Stimulated activated naive CD8-positive, alpha-beta T cell treated with anti-CD3 and anti-CD28 coated beads, Interleukin-15, Interleukin-2, amounts not matched to agents 100 ng/mL and 50 ng/mL, for 24 hours (primary cell): Measurements from ENCODE around the gene LRRC2.

ENCODE experiments used
- H3K27ac Mint-ChIP-seq: one replicate; pipeline ENCODE4 v1.8.0; 2021; ENCODE audit warnings: mild to moderate bottlenecking, mixed read lengths
- H3K27me3 Mint-ChIP-seq: one replicate; pipeline ENCODE4 v1.8.0; 2021; ENCODE audit warnings: mixed read lengths
- H3K36me3 Mint-ChIP-seq: one replicate; pipeline ENCODE4 v1.8.0; 2021; ENCODE audit warnings: low read depth, mixed read lengths
- H3K4me1 Mint-ChIP-seq: one replicate; pipeline ENCODE4 v1.8.0; 2021; ENCODE audit warnings: low read depth, mixed read lengths
- H3K4me3 Mint-ChIP-seq: one replicate; pipeline ENCODE4 v1.8.0; 2021; ENCODE audit warnings: mild to moderate bottlenecking, mixed read lengths
- H3K9me3 Mint-ChIP-seq: one replicate; pipeline ENCODE4 v1.8.0; 2021; ENCODE audit warnings: mixed read lengths

Gene LRRC2

GRCh38 chr3:46491089-46492070 is 74.7 kb downstream of the LRRC2 start:
- Mint-ChIP-seq H3K4me3 (no peak overlapping the region), H3K4me1 (peaks cover 10% of the 10 kb centered on the region), H3K36me3 (no peaks in the 10 kb centered on the region), H3K27me3 (peaks cover 5% of the 10 kb centered on the region), H3K9me3 (no peaks in the 10 kb centered on the region), H3K27ac (no peak overlapping the region)

- no peak overlapping the region for H3K4me3 Mint-ChIP-seq
- no peak overlapping the region for H3K27ac Mint-ChIP-seq
- peaks cover 5% of the 10 kb centered on the region for H3K27me3 Mint-ChIP-seq
- peaks cover 10% of the 10 kb centered on the region for H3K4me1 Mint-ChIP-seq
- H3K36me3 Mint-ChIP-seq, result no peaks in the 10 kb centered on the region
- no peaks in the 10 kb centered on the region for H3K9me3 Mint-ChIP-seq
Measured at GRCh38 chr3:46490338-46491084, 75.6 kb downstream of the LRRC2 start.

GRCh38 chr3:46489875-46490274 is 76.2 kb downstream of the LRRC2 start:
- Mint-ChIP-seq H3K4me1 (peaks cover 10% of the 10 kb centered on the region), H3K27ac (no peak overlapping the region), H3K4me3 (no peak overlapping the region), H3K9me3 (no peaks in the 10 kb centered on the region), H3K36me3 (no peaks in the 10 kb centered on the region), H3K27me3 (peaks cover 5% of the 10 kb centered on the region)

GRCh38 chr3:46489381-46489780 is 76.7 kb downstream of the LRRC2 start:
- Mint-ChIP-seq H3K4me1 (peaks cover 10% of the 10 kb centered on the region), H3K36me3 (no peaks in the 10 kb centered on the region), H3K27ac (no peak overlapping the region), H3K27me3 (peaks cover 5% of the 10 kb centered on the region), H3K4me3 (no peak overlapping the region), H3K9me3 (no peaks in the 10 kb centered on the region)

GRCh38 chr3:46488735-46489361 is 77.3 kb downstream of the LRRC2 start:
- H3K4me3 Mint-ChIP-seq, result no peak overlapping the region
- no peaks in the 10 kb centered on the region for H3K36me3 Mint-ChIP-seq
- H3K4me1 Mint-ChIP-seq, result peaks cover 10% of the 10 kb centered on the region
- peaks cover 5% of the 10 kb centered on the region for H3K27me3 Mint-ChIP-seq
- H3K9me3 Mint-ChIP-seq, result no peaks in the 10 kb centered on the region
- H3K27ac Mint-ChIP-seq, result no peak overlapping the region

- no peak overlapping the region for H3K27ac Mint-ChIP-seq
- H3K4me3 Mint-ChIP-seq, result no peak overlapping the region
- H3K4me1 Mint-ChIP-seq, result peaks cover 10% of the 10 kb centered on the region
- H3K36me3 Mint-ChIP-seq, result no peaks in the 10 kb centered on the region
- no peaks in the 10 kb centered on the region for H3K9me3 Mint-ChIP-seq
- peaks cover 5% of the 10 kb centered on the region for H3K27me3 Mint-ChIP-seq
Measured at GRCh38 chr3:46485779-46486175, 80.3 kb downstream of the LRRC2 start.

GRCh38 chr3:46484911-46485778 is 81.0 kb downstream of the LRRC2 start:
- Mint-ChIP-seq H3K9me3 (no peaks in the 10 kb centered on the region), H3K36me3 (no peaks in the 10 kb centered on the region), H3K27ac (no peak overlapping the region), H3K27me3 (peaks cover 5% of the 10 kb centered on the region), H3K4me1 (peaks cover 10% of the 10 kb centered on the region), H3K4me3 (no peak overlapping the region)

- peaks cover 5% of the 10 kb centered on the region for H3K27me3 Mint-ChIP-seq
- H3K4me3 Mint-ChIP-seq, result no peak overlapping the region
- no peaks in the 10 kb centered on the region for H3K36me3 Mint-ChIP-seq
- H3K27ac Mint-ChIP-seq, result no peak overlapping the region
- peaks cover 10% of the 10 kb centered on the region for H3K4me1 Mint-ChIP-seq
- H3K9me3 Mint-ChIP-seq, result no peaks in the 10 kb centered on the region
Measured at GRCh38 chr3:46484388-46484787, 81.7 kb downstream of the LRRC2 start.

GRCh38 chr3:46483825-46484224 is 82.3 kb downstream of the LRRC2 start:
- peaks cover 4% of the 10 kb centered on the region for H3K4me1 Mint-ChIP-seq
- no peak overlapping the region for H3K4me3 Mint-ChIP-seq
- H3K9me3 Mint-ChIP-seq, result no peaks in the 10 kb centered on the region
- peaks cover 9% of the 10 kb centered on the region for H3K27me3 Mint-ChIP-seq
- H3K27ac Mint-ChIP-seq, result no peak overlapping the region
- no peaks in the 10 kb centered on the region for H3K36me3 Mint-ChIP-seq

GRCh38 chr3:46482632-46483350 is 83.3 kb downstream of the LRRC2 start:
- H3K9me3 Mint-ChIP-seq, result no peaks in the 10 kb centered on the region
- H3K27me3 Mint-ChIP-seq, result peaks cover 7% of the 10 kb centered on the region
- H3K4me3 Mint-ChIP-seq, result no peak overlapping the region
- no peaks in the 10 kb centered on the region for H3K36me3 Mint-ChIP-seq
- H3K4me1 Mint-ChIP-seq, result no peaks in the 10 kb centered on the region
- H3K27ac Mint-ChIP-seq, result no peak overlapping the region

- no peaks in the 10 kb centered on the region for H3K4me1 Mint-ChIP-seq
- peaks cover 9% of the 10 kb centered on the region for H3K27me3 Mint-ChIP-seq
- no peaks in the 10 kb centered on the region for H3K9me3 Mint-ChIP-seq
- no peaks in the 10 kb centered on the region for H3K36me3 Mint-ChIP-seq
- H3K4me3 Mint-ChIP-seq, result no peak overlapping the region
- no peak overlapping the region for H3K27ac Mint-ChIP-seq
Measured at GRCh38 chr3:46481636-46482035, 84.5 kb downstream of the LRRC2 start.

GRCh38 chr3:46480491-46481195 is 85.5 kb downstream of the LRRC2 start:
- H3K27me3 Mint-ChIP-seq, result peaks cover 13% of the 10 kb centered on the region
- H3K36me3 Mint-ChIP-seq, result no peaks in the 10 kb centered on the region
- no peaks in the 10 kb centered on the region for H3K9me3 Mint-ChIP-seq
- H3K27ac Mint-ChIP-seq, result no peak overlapping the region
- no peaks in the 10 kb centered on the region for H3K4me1 Mint-ChIP-seq
- no peak overlapping the region for H3K4me3 Mint-ChIP-seq

- Mint-ChIP-seq H3K36me3 (no peaks in the 10 kb centered on the region), H3K9me3 (peaks cover 9% of the 10 kb centered on the region), H3K4me1 (no peaks in the 10 kb centered on the region), H3K27ac (no peak overlapping the region), H3K27me3 (peaks cover 18% of the 10 kb centered on the region), H3K4me3 (no peak overlapping the region)
Measured at GRCh38 chr3:46479696-46480095, 86.4 kb downstream of the LRRC2 start.
